ENCODE data around the gene ERFE. TPM values are rescaled to one million over a fixed set of nuclear protein-coding genes. Genes with fewer than 3 reads are reported as not detected.

Gene ERFE
- total and polyA plus RNA-seq, 9 of the 15 experiments (the other 6 are each of a cell fraction or from before 2014, with no cell fraction given), result 0.55 to 8.2 (median 3.7) TPM

- no peak for TF ChIP-seq ARHGAP35 (IDR thresholded peaks at IDR 0.05; ENCODE audit: partially characterized antibody)
- no peak for TF ChIP-seq HDAC6 (IDR thresholded peaks at IDR 0.05; ENCODE audit: low read depth, low read length)
- no peak for TF ChIP-seq BCLAF1 (IDR thresholded peaks at IDR 0.05; ENCODE audit: borderline replicate concordance in 1 of 2, control insufficient read depth in 1 of 2, low read depth in 2 of 2, low read length in 1 of 2)
- no peak for TF ChIP-seq MEF2D (tag; conservative IDR thresholded peaks at IDR 0.05; ENCODE audit: low read depth)
- no peak for TF ChIP-seq POLR2A (conservative IDR thresholded peaks at IDR 0.05)
- TF ChIP-seq ZNF699 (CRISPR knock-in tag; IDR thresholded peaks at IDR 0.05; ENCODE audit: insufficient replicate concordance), result no peak
- no peak for TF ChIP-seq FOS (IDR thresholded peaks at IDR 0.05; ENCODE audit: extremely low read depth, insufficient read length)
- TF ChIP-seq RBFOX2 (IDR thresholded peaks at IDR 0.05; ENCODE audit: low read depth, low read length), result no peak
- no peak for TF ChIP-seq SMAD3 (CRISPR knock-in tag; conservative IDR thresholded peaks at IDR 0.05)
- no peak for TF ChIP-seq HCFC1 (IDR thresholded peaks at IDR 0.05; ENCODE audit: low read depth, low read length)
- no peak for TF ChIP-seq ZNF212 (CRISPR knock-in tag; IDR thresholded peaks at IDR 0.05)
- no peak for TF ChIP-seq ZNF24 (IDR thresholded peaks at IDR 0.05)
- TF ChIP-seq SIRT6 (IDR thresholded peaks at IDR 0.05; ENCODE audit: low read depth, low read length), result no peak
- TF ChIP-seq ZNF740 (CRISPR knock-in tag; IDR thresholded peaks at IDR 0.05), result no peak
- no peak for TF ChIP-seq ZNF740 (tag; IDR thresholded peaks at IDR 0.05)
- ATAC-seq, result no peak
- no peak for FAIRE-seq
- peaks cover 0 to 38% of the 10 kb centered on the region in 2 experiments; a peak in 4 of 5 replicates for H3K4me1 ChIP-seq (replicated peaks in 1 of 2; ENCODE audit: control insufficient read depth in 2 of 2, insufficient read depth in 2 of 2, low read length in 2 of 2)
- no peak for DNase-seq (ENCODE audit: extremely low read depth in 1 of 4, low spot score in 3 of 4)
- H3K4me3 ChIP-seq, result no peak overlapping the region
- no peaks in the 10 kb centered on the region for H3K27me3 ChIP-seq (ENCODE audit: control insufficient read depth in 2 of 2, insufficient read depth in 2 of 2, low read length in 2 of 2)
- no peak overlapping the region for H3K27ac ChIP-seq (ENCODE audit: extremely low read depth, low read depth, low read length)
- no peaks in the 10 kb centered on the region for H3K9me1 ChIP-seq (ENCODE audit: control insufficient read depth, insufficient read depth, low read length)
- ChIA-PET CTCF (ENCODE audit: low intra/inter-chr PET ratio) (no interaction called here), POLR2A (interaction anchor here (0.6 kb wide), 1 partner anchor 86 kb away, joined by 3 read pairs; no protein-coding TSS in a partner anchor)
- WGBS (ENCODE audit: insufficient coverage, low coverage, missing lambda C conversion rate), result 38% methylated on average over 3 of the region's 13 CpGs
- H3K79me2 ChIP-seq (ENCODE audit: control insufficient read depth, insufficient read depth, low read length), result no peaks in the 10 kb centered on the region
- no TSS peak for BruUV-seq (replicated peaks)
- H4K20me1 ChIP-seq (replicated peaks; ENCODE audit: control insufficient read depth, insufficient read depth, low read length), result no peaks in the 10 kb centered on the region
- in situ Hi-C loops (cut with MboI), result no loop called here
- no peaks in the 10 kb centered on the region for H3K36me3 ChIP-seq (ENCODE audit: control insufficient read depth, insufficient read depth, low read length)
- H3K9me3 ChIP-seq (replicated peaks; ENCODE audit: control insufficient read depth, insufficient read depth, low read depth, low read length), result no peaks in the 10 kb centered on the region
- no peak overlapping the region for H3K9ac ChIP-seq (ENCODE audit: insufficient read depth in 1 of 2, low read depth in 2 of 2, low read length in 2 of 2)
- H3K4me2 ChIP-seq (ENCODE audit: insufficient read depth, low read length), result no peak overlapping the region
- no peak overlapping the region for H2AFZ ChIP-seq (ENCODE audit: low read depth, low read length)
- intact Hi-C loops (cut with micrococcal nuclease), result no loop called here
Measured at GRCh38 chr2:238151205-238151604, 7.6 kb upstream of the ERFE start.

All from K562 (cell line).